WTC11 (cell line): Measurements from ENCODE around the gene PEX5. TPM values are rescaled to one million over a fixed set of nuclear protein-coding genes. Genes with fewer than 3 reads are reported as not detected.

Source experiments
- ATAC-seq: fragments of 200-7000 bp; cut with Tn5 transposase; 2 replicates; pipeline ENCODE4 v1.10.0; 2021; ENCODE audit warnings: mild to moderate bottlenecking, moderate library complexity
- CTCF ChIA-PET: fragments of 300-600 bp; sonication (Branson Sonifier 250); formaldehyde crosslinking; loops from one replicate; lab custom pipeline; 2021; ENCODE audit warnings: antibody characterized with exemption; lab: Charles Lee
- POLR2A ChIA-PET: fragments of 350-600 bp; sonication (Branson Sonifier 250); formaldehyde crosslinking; loops from one replicate; lab custom pipeline; 2021; ENCODE audit warnings: antibody characterized with exemption; lab: Charles Lee
- DNase-seq: peaks from one replicate; pipeline ENCODE4 v3.0.0; 2021; ENCODE audit warnings: low spot score
- H3K27ac Mint-ChIP-seq: 2 replicates; pipeline ENCODE4 v1.8.0; 2021; ENCODE audit warnings: mixed read lengths
- H3K27me3 Mint-ChIP-seq: 2 replicates; pipeline ENCODE4 v1.8.0; 2021; ENCODE audit warnings: low read depth, mild to moderate bottlenecking, moderate library complexity, mixed read lengths
- H3K36me3 Mint-ChIP-seq: 2 replicates; pipeline ENCODE4 v1.8.0; 2021; ENCODE audit warnings: mixed read lengths
- H3K4me1 Mint-ChIP-seq: 2 replicates; pipeline ENCODE4 v1.8.0; 2022; ENCODE audit warnings: mixed read lengths
- H3K4me3 Mint-ChIP-seq: 2 replicates; pipeline ENCODE4 v1.8.0; 2021; ENCODE audit warnings: mild to moderate bottlenecking, moderate library complexity, mixed read lengths
- H3K9me3 Mint-ChIP-seq: 2 replicates; pipeline ENCODE4 v1.8.0; 2021; ENCODE audit warnings: mixed read lengths
- CDX4 ChIP-seq: fragments of 250-450 bp; sonication (Bioruptor Pico); IDR thresholded peaks from 2 replicates; pipeline ENCODE4 v1.9.0; 2021; ENCODE audit warnings: moderate library complexity, mild to moderate bottlenecking, inconsistent platforms, borderline replicate concordance
- CREB1 ChIP-seq: sonication (generic); formaldehyde crosslinking; IDR thresholded peaks from 2 replicates; pipeline ENCODE4 v1.8.0; 2023; ENCODE audit warnings: mild to moderate bottlenecking, missing genetic modification reagents
- E2F1 ChIP-seq: sonication (generic); formaldehyde crosslinking; IDR thresholded peaks from 2 replicates; pipeline ENCODE4 v1.8.0; 2022; ENCODE audit warnings: mild to moderate bottlenecking, missing genetic modification reagents
- E2F5 ChIP-seq: sonication (generic); formaldehyde crosslinking; IDR thresholded peaks from 2 replicates; pipeline ENCODE4 v1.8.1; 2022; ENCODE audit warnings: mild to moderate bottlenecking, moderate library complexity, missing genetic modification reagents
- ETV6 ChIP-seq: sonication (generic); formaldehyde crosslinking; IDR thresholded peaks from 2 replicates; pipeline ENCODE4 v1.8.1; 2022; ENCODE audit warnings: mild to moderate bottlenecking, missing genetic modification reagents
- MAX ChIP-seq: sonication (generic); formaldehyde crosslinking; IDR thresholded peaks from 2 replicates; pipeline ENCODE4 v1.8.0; 2022; ENCODE audit warnings: mild to moderate bottlenecking, missing genetic modification reagents
- NFATC4 ChIP-seq: fragments of 250-450 bp; sonication (Bioruptor Pico); IDR thresholded peaks from 2 replicates; pipeline ENCODE4 v1.9.0; 2021; ENCODE audit warnings: mild to moderate bottlenecking
- NR1H2 ChIP-seq: sonication (generic); formaldehyde crosslinking; IDR thresholded peaks from 2 replicates; pipeline ENCODE4 v1.9.0; 2021; ENCODE audit warnings: mild to moderate bottlenecking, moderate library complexity, missing genetic modification reagents
- NR2C2 ChIP-seq: sonication (generic); formaldehyde crosslinking; IDR thresholded peaks from 2 replicates; pipeline ENCODE4 v1.8.0; 2022; ENCODE audit warnings: mild to moderate bottlenecking, missing genetic modification reagents
- PRRX2 ChIP-seq: fragments of 250-450 bp; sonication (Bioruptor Pico); IDR thresholded peaks from 2 replicates; pipeline ENCODE4 v1.8.0; 2021; ENCODE audit warnings: mild to moderate bottlenecking
- STAT6 ChIP-seq: sonication (generic); formaldehyde crosslinking; conservative IDR thresholded peaks from 2 replicates; pipeline ENCODE4 v1.8.1; 2023; ENCODE audit warnings: mild to moderate bottlenecking, low read depth, missing genetic modification reagents, moderate library complexity
- ZNF263 ChIP-seq: sonication (generic); formaldehyde crosslinking; IDR thresholded peaks from 2 replicates; pipeline ENCODE4 v1.8.1; 2022; ENCODE audit warnings: low read depth, mild to moderate bottlenecking, moderate library complexity, missing genetic modification reagents
- ZNF425 ChIP-seq: fragments of 250-450 bp; sonication (Bioruptor Pico); conservative IDR thresholded peaks from 2 replicates; pipeline ENCODE4 v1.9.0; 2021; ENCODE audit warnings: mild to moderate bottlenecking
- ZNF532 ChIP-seq: fragments of 250-450 bp; sonication (Bioruptor Pico); IDR thresholded peaks from 2 replicates; pipeline ENCODE4 v1.9.0; 2021; ENCODE audit warnings: mild to moderate bottlenecking, borderline replicate concordance
- total RNA-seq: library from RNA; stranded (reverse); gene quantifications from 3 replicates; pipeline ENCODE4 v1.2.3, GENCODE V29; 2021

Gene PEX5
- total RNA-seq, 1 experiment from 2014 or later = 68.9 TPM

- Mint-ChIP-seq H3K4me3 (no peak overlapping the region), H3K4me1 (no peaks in the 10 kb centered on the region), H3K27me3 (peaks cover 42% of the 10 kb centered on the region), H3K9me3 (peaks cover 70% of the 10 kb centered on the region), H3K27ac (no peak overlapping the region), H3K36me3 (peaks cover 4% of the 10 kb centered on the region; the same call in 1 of the 2 replicates)
- ChIA-PET CTCF (interaction anchor here (0.7 kb wide), 1 partner anchor 36 kb away, joined by 3 read pairs; no protein-coding TSS in a partner anchor), POLR2A (no interaction called here)
- ATAC-seq (no peak), DNase-seq (no peak)
- TF ChIP-seq STAT6 (CRISPR knock-in tag) = no peak
- TF ChIP-seq E2F1 = no peak
- no peak for TF ChIP-seq MAX
- TF ChIP-seq NR2C2 = no peak
- no peak for TF ChIP-seq CREB1
- TF ChIP-seq E2F5 = no peak
- no peak for TF ChIP-seq CDX4 (CRISPR knock-in tag)
- TF ChIP-seq ZNF532 = no peak
- no peak for TF ChIP-seq NFATC4 (CRISPR knock-in tag)
- TF ChIP-seq ZNF263 (CRISPR knock-in tag) = no peak
- no peak for TF ChIP-seq ETV6 (CRISPR knock-in tag)
- TF ChIP-seq PRRX2 = no peak
- TF ChIP-seq NR1H2 (CRISPR knock-in tag) = no peak
- TF ChIP-seq ZNF425 (CRISPR knock-in tag) = no peak
Measured at GRCh38 chr12:7178481-7178880, 11.0 kb upstream of the PEX5 start.
